ENCODE results near the gene SYNE2.

The SYNE2 gene

DNA sequence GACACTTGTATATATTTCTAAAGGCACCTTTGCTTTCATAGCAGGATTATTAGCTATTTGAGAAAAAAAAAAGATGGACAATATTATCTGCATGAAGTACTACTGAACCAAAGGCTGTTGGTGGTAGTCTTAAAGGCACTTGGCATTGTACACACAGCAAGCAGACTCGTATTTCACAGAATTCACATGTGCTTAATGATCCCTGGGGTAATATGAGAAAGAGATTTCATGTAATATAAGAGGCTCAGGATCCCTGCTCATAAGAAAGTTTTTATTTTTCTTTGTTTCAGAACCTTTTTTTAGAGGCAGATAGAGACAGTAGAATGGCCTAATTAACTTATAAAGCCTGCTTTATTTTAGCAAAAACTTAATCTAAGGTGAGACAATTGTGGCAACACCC lies 59.5 kb downstream of the SYNE2 start:
- no peak for DNase-seq

DNA sequence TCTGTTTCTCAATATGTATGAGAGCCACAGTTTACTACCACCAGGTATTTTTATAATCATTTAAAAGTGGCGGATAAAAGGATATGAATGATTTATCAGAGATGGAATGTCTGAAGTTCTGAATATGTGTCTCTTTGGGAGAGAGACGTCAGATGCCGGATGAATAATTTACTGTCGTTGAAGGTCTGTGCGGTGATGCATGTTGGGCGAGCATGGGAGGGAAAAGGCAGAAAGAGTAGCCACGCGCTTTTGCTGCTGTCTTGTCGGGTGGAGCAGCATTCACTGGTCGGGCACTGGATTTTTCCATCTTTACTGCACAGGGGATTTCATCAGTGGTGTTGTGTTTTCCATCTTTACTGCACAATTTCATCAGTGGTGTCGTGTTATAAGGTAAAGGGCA lies 65.6 kb downstream of the SYNE2 start:
- no peak for DNase-seq

- no peak for DNase-seq
Observed at GRCh38 chr14:63922696-63923421, 70.1 kb downstream of the SYNE2 start.

DNA sequence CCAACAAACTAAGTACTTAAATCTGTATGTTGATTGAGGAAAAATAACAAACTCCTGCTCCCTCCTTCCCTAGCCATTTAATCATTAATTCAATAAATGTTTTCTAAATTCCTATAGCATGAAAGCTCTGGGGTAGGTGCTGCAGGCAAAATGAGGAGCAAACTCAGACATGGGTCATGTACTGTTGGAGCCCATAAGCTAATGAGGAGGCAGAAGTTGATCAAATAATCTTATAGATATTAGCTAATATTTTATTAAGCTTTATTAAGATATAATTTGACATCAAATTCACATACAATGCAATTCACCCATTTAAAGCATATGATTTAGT lies 70.6 kb downstream of the SYNE2 start:
- no peak for DNase-seq

DNA sequence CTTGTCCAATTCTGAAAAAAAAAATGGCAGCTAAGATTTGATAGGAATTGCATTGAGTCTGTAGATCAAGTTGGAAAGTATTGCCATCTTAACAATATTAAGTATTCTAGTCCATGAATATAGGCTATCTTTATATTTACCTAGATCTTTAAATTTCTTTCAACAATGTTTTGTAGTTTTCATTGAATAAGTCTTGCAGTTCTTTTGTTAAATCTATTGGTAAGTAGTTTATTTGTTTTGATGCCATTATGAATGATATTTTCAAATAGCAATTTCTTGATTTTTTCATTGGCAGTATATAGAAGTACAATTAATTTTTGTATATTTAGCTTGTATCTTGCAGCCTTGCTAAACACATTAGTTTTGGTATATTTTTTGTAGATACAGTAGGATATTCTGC lies 71.6 kb downstream of the SYNE2 start:
- no peak for DNase-seq

- DNase-seq = no peak
Observed at GRCh38 chr14:63926641-63927040, 73.8 kb downstream of the SYNE2 start.

DNA sequence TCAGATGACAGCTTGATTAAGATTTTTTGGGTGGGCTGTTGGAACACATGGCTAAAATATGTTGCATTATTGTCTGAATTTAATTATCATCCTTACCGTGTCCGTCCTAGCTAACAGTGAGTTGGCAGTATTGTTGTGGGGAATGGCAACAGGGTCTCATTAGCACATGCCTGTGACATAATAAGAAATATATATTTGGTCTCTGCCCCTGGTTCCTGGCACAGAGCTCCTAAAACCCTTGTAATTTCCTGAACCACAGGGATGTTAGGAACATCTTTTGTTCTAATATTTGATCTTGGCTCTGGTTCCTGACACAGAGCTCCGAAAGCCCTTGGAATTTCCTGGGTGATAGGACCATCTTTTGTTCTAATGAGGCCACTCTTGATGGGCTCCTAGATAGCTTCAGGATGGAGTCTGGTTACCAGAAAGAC lies 76.0 kb downstream of the SYNE2 start:
- DNase-seq = no peak

- no peak for DNase-seq
Observed at GRCh38 chr14:63933110-63933509, 80.3 kb downstream of the SYNE2 start.

- no peak for DNase-seq
Observed at GRCh38 chr14:63933711-63934110, 80.9 kb downstream of the SYNE2 start.

- no peak for DNase-seq
Observed at GRCh38 chr14:63938198-63939005, 85.6 kb downstream of the SYNE2 start.

GRCh38 chr14:63939006-63939270 lies 86.1 kb downstream of the SYNE2 start:
- no peak for DNase-seq

- no peak for DNase-seq
Observed at GRCh38 chr14:63940387-63940786, 87.6 kb downstream of the SYNE2 start.

DNA sequence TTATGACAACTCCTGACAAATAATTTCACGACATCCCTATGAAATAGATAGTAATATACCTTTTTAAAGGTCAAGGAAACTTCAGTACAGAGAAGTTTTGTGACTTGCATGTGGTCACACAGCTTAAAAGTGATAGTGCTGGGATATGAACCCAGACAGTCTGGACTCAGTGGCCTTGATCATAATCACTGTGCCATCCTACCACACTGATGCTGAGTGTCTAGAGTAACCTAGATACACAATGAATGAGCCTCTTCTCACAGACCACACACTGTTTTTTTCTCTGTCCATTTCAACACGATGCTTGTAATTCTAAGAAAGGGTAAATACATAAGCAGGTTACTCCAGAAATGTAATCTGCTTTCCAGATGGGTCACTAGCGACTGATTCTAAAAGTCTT lies 88.2 kb downstream of the SYNE2 start:
- no peak for DNase-seq

DNA sequence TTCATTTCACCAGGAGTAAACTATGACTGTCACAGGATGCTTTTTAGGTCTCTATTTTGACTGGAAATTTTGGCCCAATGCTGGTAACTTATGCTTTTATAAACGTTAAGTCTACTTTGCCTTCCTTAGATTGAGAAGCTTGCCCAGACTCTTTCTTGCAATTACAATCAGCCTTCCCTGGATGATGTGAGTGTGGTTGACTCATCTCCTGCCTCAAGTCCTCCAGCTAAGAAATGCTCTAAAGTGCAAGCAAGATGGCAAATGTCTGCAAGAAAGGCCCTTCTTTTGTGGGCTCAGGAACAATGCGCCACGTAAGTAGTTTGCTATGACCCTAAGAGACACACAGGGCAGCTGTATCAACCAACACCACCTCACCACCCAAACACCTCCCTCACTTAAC lies 96.9 kb downstream of the SYNE2 start:
- DNase-seq = no peak

- DNase-seq = no peak
Observed at GRCh38 chr14:63951021-63951420, 98.2 kb downstream of the SYNE2 start.

DNA sequence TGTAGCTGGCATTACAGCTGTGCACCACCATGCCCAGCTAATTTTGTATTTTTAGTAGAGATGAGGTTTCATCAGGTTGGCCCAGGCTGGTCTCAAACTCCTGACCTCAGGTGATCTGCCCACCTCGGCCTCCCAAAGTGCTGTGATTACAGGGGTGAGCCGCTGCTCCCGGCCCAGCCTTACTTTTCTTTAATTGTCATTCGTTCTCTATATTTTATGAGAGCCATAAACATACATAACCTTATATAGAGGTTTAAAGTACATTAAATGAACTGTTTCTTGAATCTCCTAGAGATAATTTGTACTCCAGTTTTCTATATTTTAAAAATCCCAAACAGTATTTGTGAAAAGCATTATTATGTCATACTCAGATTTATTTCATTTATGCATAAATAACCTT lies 98.6 kb downstream of the SYNE2 start:
- no peak for DNase-seq

GRCh38 chr14:63952053-63952932 lies 99.5 kb downstream of the SYNE2 start:
- no peak for DNase-seq

DNA sequence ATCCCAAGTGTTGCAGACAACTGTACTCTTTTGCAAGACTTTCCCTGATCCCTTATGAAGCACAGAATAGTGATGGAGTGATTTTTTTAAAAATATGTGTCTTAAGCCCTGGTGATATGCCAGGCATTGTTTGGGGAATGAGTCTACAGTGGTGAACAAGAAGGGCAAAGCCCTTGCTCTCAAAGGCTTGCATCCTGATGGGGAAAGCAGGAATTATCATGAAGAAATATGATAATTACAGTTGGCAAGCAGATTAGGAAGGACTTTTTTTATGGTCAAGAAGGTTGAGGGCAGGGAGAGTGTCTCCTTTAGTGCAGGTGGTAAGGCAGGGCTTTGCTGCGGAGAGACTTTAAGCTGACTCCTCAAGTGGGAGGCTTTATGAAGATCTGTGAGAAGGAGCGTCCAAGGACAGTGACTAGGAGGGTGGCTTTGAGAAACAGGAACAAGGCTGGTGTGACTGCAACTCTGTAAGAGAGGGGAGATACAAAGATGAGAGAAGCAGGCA lies 100.2 kb downstream of the SYNE2 start:
- DNase-seq = no peak

DNA sequence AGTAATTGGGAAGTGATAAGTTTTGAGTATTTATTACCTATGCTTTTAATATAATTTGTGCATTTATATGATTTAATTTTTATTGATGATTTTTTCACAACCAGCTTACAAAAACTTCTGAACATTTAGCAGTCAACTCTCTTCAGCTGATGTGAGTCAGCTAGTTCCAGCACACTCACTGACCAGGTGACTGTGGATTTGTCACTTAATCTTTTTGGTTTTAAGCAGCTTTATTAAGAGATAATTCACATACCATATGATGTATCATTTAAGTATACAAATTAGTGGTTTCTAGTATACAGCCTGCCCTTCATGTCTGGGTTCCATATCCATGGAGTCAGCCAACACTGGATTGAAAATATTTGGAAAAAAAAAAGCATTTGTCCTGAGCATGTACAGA lies 103.5 kb downstream of the SYNE2 start:
- DNase-seq = no peak

DNA sequence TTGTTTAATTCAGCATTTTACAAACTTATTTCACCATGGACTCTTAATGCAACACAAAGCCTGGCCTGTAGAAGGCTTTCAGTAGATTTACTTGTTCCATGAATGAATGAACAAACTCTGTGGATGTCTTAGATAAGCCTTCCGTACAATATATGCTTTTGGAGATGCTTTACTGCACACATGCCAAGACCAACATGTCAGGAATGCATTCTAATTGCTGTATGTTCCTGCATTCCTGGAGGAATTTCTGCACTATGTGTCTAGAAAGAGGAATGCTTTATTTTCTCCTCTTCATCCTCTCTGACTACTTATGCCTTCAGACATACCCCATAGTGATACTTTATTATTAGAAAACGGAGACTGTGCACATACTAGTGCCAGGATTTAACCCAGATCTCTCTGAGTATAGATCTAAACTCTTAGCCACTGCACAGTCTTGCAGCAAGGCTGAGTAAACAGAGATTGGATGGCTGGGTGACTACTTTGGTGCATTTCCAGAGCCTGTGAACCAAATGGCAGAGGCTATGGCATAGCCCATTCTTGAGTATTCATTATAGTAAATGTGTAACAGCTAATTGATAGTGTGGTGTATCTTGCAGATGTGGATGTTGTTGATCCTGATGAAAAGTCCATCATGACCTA lies 108.2 kb downstream of the SYNE2 start:
- DNase-seq = no peak

- DNase-seq = no peak
Observed at GRCh38 chr14:63962906-63963305, 110.1 kb downstream of the SYNE2 start.

- DNase-seq = no peak
Observed at GRCh38 chr14:63963439-63963838, 110.6 kb downstream of the SYNE2 start.

- no peak for DNase-seq
Observed at GRCh38 chr14:63964113-63964512, 111.3 kb downstream of the SYNE2 start.

All from CD4-positive, alpha-beta T cell treated with Interferon gamma for 1 hour (primary cell).